Left ventricle myocardium inferior (tissue), 1 donor: ENCODE data around the gene GPC6. TPM values are rescaled to one million over a fixed set of nuclear protein-coding genes. Genes with fewer than 3 reads are reported as not detected.

ENCODE experiments used
- DNase-seq: peaks from one replicate; pipeline ENCODE4 v3.0.0-alpha.2; 2020
- H3K27ac ChIP-seq: fragments of 200-600 bp; replicated peaks from 2 replicates; pipeline ENCODE4 v1.8.0; 2021
- H3K27me3 ChIP-seq: fragments of 200-600 bp; 2 replicates; pipeline ENCODE4 v1.8.0; 2021; ENCODE audit warnings: low read depth
- H3K36me3 ChIP-seq: fragments of 200-600 bp; 2 replicates; pipeline ENCODE4 v1.8.0; 2021
- H3K4me1 ChIP-seq: fragments of 200-600 bp; 2 replicates; pipeline ENCODE4 v1.8.0; 2021
- H3K4me3 ChIP-seq: fragments of 200-600 bp; 2 replicates; pipeline ENCODE4 v1.8.0; 2021; ENCODE audit warnings: mild to moderate bottlenecking, moderate library complexity
- H3K9me3 ChIP-seq: fragments of 200-600 bp; replicated peaks from 2 replicates; pipeline ENCODE4 v1.8.0; 2021
- CTCF ChIP-seq: fragments of 200-600 bp; IDR thresholded peaks from 2 replicates; pipeline ENCODE4 v1.8.0; 2021; ENCODE audit warnings: antibody characterized with exemption, mild to moderate bottlenecking, borderline replicate concordance
- intact Hi-C: fragments of 100-400 bp; cut with micrococcal nuclease; formaldehyde crosslinking; loops from one replicate; pipeline ENCODE4 v1.11.0; 2022
- total RNA-seq: library from RNA; stranded (reverse); fragmentation: NEBNext Ultra II Directional; extraction: Animal tissue kit (Norgen Biotek cat#: 25700); gene quantifications from one replicate; pipeline ENCODE4 v1.2.1, GENCODE V29; 2021
- donor health status: DM: no; HTN: yes; CAD: no; lungs with severe emphysema.

GPC6 gene
- total RNA-seq, 1 donor from 2014 or later = 1.8 TPM

GRCh38 chr13:94312511-94313216, 1086.1 kb downstream of the GPC6 start:
- peaks cover 21% of the 10 kb centered on the region for H3K4me1 ChIP-seq
- no peak for TF ChIP-seq CTCF
- DNase-seq = no peak
- H3K36me3 ChIP-seq = no peaks in the 10 kb centered on the region
- H3K9me3 ChIP-seq = no peaks in the 10 kb centered on the region
- intact Hi-C loops = no loop called here
- H3K4me3 ChIP-seq = no peak overlapping the region
- H3K27ac ChIP-seq = peak overlapping the region; percentile 51
- no peaks in the 10 kb centered on the region for H3K27me3 ChIP-seq

- H3K27me3 ChIP-seq = no peaks in the 10 kb centered on the region
- no peak overlapping the region for H3K4me3 ChIP-seq
- TF ChIP-seq CTCF = no peak
- DNase-seq = no peak
- no peaks in the 10 kb centered on the region for H3K9me3 ChIP-seq
- no peaks in the 10 kb centered on the region for H3K36me3 ChIP-seq
- H3K27ac ChIP-seq = peak overlapping the region; percentile 28
- peaks cover 21% of the 10 kb centered on the region for H3K4me1 ChIP-seq
- intact Hi-C loops = no loop called here
Observed at GRCh38 chr13:94313321-94313910, 1086.8 kb downstream of the GPC6 start.

- Histone ChIP-seq H3K36me3 (no peaks in the 10 kb centered on the region), H3K9me3 (no peaks in the 10 kb centered on the region), H3K4me1 (peaks cover 21% of the 10 kb centered on the region), H3K27ac (no peak overlapping the region), H3K27me3 (no peaks in the 10 kb centered on the region), H3K4me3 (no peak overlapping the region)
- no peak for DNase-seq
- intact Hi-C loops = no loop called here
- TF ChIP-seq CTCF = no peak
Observed at GRCh38 chr13:94313926-94314325, 1087.3 kb downstream of the GPC6 start.

- Histone ChIP-seq H3K36me3 (no peaks in the 10 kb centered on the region), H3K27ac (no peak overlapping the region), H3K4me3 (no peak overlapping the region), H3K27me3 (no peaks in the 10 kb centered on the region), H3K4me1 (peaks cover 21% of the 10 kb centered on the region), H3K9me3 (no peaks in the 10 kb centered on the region)
- no peak for DNase-seq
- no peak for TF ChIP-seq CTCF
- intact Hi-C loops = no loop called here
Observed at GRCh38 chr13:94315188-94315587, 1088.6 kb downstream of the GPC6 start.

GRCh38 chr13:94317063-94317491, 1090.5 kb downstream of the GPC6 start:
- H3K4me3 ChIP-seq = no peak overlapping the region
- no peaks in the 10 kb centered on the region for H3K9me3 ChIP-seq
- H3K36me3 ChIP-seq = no peaks in the 10 kb centered on the region
- DNase-seq = no peak
- H3K27me3 ChIP-seq = no peaks in the 10 kb centered on the region
- H3K4me1 ChIP-seq = peaks cover 14% of the 10 kb centered on the region
- no peak for TF ChIP-seq CTCF
- intact Hi-C loops = no loop called here
- H3K27ac ChIP-seq = no peak overlapping the region
